HCEC 1CT (cell line): ENCODE measurements around the gene TMC8.
"Not testable (repeated sequence)": the region's sequence is repeated elsewhere in the genome, so short reads cannot be mapped to it uniquely, and the experiment has no call there.

Source experiments
- DNase-seq: peaks from one replicate; pipeline ENCODE4 v3.0.0-alpha.2; 2017

Gene TMC8

DNA sequence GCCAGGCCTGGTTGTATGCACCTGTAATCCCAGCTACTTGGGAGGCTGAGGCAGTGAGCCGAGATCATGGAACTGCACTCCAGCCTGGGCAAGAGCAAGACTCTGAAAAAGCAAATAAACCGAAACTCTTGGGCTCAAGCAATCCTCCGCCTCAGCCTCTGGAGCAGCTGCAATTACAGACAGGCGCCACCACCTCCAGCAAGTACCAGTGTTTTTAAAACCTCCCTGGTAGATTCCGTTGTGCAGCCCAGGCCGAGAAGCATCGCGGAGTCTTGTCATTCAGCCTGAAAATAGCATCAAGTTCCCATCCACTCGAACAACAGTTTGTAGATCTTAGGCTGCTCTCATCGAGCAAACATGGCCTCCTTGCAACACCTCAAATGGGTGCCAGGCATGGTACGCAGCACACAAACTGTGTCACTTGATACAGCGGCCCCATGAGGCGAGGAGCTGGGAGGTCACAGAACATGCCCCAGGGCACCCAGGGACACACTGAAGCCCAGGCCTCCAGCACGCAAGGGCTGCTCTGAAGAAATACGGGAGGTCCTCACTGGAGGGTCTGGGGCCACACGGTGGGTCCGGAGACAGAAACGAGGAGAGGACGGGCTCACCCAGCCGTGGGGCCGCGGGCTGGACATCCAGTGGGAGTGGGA lies 20.1 kb upstream of the TMC8 start:
- DNase-seq, result no peak

DNA sequence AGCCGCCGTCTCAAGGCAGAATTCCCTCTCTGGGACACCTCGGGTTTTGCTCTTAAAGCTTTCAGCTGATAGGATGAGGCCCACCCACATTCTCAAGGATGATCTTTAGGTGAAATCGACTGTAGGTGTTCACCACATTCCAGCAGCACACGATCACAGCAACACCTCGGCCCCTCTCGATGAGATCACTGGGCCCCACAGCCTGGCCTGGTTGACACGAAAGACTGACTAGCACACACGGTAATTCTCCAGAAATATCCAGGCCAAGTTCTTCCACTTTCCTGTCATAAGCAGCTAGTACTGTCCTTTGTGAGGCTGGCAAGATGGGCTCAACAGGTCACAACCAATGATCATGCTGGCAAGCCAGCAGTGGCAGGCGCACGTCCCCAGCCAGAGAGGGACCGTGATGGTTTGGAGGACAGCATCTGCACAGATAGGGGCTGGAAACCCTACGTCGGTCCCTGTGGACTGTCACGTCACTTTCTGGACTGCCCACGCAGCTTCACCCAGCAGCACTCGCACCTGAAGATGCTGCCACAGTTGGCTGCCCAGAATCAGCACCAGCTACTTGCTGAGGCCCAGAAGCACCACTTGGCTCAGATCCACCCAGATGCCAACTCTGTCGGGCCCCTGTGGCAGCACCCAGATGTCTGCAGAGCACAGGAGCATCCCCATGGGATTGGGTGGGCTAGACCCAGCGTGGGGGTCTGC lies 19.4 kb upstream of the TMC8 start:
- DNase-seq, result no peak

DNA sequence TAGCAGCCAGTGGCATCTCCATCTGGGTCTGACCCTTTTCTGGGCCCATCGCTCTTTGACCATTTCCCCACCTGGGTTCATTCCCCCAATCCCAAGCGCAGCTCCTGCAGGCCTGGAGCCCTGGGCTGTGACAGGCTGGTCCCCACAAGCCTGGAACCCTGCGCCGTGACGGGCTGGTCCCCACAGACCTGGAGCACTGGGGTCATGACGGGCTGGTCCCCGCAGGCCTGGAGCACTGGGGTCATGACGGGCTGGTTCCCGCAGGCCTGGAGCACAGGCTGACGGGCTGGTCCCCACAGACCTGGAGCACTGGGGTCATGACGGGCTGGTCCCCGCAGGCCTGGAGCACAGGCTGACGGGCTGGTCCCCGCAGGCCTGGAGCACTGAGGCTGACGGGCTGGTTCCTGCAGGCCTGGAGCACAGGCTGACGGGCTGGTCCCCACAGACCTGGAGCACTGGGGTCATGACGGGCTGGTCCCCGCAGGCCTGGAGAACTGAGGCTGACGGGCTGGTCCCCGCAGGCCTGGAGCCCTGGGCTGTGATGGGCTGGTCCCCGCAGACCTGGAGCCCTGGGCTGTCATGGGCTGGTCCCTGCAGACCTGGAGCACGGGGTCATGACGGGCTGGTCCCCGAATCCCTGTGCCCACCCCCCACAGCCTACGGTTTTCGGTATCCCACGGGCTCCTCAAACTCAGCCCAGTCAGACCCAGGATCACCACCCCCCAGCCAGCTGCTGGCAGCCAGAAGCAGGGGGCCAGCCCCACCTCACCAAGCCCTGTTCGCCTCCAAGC lies 18.6 kb upstream of the TMC8 start:
- no peak for DNase-seq

DNA sequence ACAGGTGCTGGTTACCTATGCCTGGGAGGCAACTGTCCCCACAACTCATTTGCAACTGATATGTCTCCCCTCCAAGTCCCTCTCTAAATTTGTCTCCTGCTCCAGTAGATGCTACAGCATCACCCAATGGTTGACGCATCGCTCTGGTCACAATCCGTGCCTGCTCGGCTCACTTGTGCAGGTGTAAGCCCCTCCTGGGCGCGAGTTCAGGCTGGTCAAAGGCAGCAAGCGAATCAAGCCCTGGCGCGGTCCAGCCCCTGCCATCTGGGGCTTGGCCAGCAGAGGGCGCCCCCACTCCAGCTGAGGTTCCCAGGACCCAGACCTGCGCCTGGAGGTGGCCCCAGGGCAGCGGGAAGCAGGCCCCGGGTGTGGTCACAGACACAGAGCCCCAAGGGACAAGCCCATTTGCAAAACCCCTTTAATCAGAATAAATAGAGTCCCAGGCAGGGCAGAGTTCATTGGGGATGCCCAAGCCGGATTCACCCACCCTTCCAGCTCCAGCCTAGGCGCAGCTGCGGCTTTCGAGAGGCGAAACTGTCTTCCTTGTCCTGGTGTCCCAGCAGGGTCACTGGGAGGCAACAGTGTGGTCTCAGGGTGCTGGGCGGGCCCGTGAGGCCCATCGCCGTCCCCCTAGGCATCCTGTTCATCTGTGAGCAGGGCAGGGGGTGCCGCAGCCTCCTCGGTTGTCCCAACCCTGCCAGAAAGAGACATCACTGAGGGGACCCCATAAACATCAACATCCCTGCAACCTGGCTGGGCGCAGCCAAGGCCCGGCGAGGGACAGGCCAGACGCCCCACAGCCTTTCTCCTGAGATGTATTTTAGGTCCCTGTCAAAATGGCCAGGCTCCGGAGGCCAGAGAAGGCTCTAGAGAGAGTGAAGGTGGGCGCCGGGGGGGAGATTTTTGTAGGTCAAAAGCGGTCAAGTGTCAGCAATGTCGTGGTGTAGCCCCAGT lies 17.8 kb upstream of the TMC8 start:
- DNase-seq, result peak; percentile 29

DNA sequence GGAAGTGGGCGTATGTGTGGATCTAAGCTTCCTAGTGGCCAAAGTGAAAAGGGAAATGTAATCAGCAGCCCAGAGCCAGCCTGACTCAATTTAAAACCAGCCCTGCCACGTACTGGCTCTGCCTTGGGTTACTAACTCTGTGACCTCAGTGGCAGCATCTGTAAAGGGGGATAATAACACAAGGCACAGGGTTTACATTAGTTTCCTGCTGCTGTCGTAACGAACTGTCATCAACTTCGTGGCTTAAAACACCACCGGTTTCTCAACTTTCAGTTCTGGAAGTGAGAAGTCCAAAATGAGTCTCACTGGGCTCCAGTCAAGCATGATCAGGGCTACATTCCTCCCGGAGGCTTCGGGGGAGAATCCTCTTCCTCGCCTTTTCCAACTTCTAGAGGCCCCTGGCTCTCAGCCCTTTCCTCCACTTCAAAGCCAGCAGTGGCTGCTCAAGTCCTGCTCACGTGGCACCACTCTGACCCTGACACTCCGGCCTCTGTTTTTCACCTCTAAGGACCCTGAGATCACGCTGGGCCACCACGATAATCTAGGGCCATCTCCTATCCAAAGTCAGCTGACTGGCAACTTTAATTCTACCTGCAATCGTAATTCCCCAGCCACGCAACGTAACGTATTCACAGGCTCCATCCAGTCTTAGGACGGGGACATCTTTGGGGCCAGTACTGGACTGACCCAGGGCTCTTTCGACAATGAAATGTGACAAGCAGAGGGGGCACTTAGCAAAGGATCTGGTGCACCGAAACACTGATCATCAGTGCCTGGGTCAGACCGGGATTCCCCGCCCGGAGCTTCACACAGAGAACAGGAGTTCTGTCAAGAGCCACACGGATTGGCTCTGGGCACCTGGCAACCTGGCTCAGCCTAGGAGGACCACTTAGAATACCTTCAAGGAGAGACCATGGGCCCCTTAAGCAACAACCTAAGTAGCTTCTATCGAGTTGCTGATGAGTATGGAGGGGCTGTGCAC lies 16.5 kb upstream of the TMC8 start:
- DNase-seq, result no peak

DNA sequence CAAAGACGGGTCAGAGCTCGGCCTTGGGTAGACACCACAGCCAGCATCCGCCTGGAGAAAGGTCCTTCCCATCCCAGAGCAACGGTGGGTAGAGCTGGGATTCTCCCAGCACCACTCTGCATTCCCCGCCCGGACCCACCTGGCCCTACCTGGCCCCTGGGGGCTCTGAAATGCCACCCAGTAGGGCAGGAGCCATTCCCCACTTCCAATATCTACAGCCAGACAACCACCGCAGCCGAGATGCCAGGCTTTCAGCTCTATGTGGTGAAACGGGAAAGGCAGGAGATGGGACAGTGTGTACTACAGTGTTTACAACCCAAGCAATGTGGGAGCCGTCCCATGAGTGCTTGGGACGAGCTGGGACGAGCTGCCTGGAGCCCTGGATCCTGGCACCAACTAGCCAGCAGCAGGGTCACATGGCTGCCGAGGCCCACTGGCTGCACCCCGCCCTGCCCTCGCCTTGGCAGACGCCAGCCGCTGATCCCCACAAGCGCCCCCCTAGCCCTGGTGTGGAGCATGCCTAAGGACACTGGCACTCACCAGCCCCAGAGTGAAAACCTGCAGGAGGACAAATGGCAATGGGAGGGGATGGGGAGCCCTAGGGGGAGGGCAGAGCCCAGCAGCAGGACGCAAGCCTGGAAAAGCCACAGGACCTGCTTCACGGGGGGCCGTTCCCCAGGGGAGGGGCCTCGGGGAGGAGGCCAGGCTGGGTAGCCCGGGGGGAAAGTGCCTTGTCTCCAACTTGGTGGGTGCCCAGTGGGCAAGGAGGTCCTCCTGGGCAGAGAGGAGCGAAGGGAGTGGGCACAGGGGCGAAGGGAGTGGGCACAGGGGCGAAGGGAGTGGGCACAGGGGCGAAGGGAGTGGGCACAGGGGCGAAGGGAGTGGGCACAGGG lies 15.5 kb upstream of the TMC8 start:
- DNase-seq, result no peak

DNA sequence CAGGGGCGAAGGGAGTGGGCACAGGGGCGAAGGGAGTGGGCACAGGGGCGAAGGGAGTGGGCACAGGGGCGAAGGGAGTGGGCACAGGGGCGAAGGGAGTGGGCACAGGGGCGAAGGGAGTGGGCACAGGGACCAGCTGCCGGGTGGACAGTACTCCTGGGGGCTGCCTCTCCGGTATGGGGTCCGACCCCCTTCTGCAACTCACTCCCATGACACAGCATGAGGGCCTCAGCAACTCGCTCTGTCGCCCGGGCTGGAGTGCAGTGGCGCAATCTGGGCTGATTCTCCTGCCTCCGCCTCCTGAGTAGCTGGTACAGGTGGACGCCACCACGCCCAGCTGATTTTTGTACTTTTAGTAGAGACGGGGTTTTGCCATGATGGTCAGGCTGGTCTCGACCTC lies 14.8 kb upstream of the TMC8 start:
- not testable (repeated sequence) for DNase-seq

DNA sequence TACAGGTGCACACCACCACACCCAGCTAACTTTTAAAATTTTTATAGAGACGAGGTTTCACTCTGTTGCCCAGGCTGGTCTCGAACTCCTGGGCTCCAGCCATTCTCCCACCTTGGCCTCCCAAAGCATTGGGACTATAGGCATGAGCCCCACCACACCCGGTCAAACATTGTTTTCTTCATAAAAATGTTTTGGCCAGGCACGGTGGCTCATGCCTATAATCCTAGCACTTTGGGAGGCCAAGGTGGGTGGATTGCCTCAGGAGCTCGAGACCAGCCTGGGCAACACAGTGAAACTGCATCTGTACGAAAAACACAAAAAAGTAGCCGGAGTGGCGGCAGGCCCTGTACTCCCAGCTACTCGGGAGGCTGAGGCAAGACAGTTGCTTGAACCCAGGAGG lies 14.2 kb upstream of the TMC8 start:
- DNase-seq, result no peak

DNA sequence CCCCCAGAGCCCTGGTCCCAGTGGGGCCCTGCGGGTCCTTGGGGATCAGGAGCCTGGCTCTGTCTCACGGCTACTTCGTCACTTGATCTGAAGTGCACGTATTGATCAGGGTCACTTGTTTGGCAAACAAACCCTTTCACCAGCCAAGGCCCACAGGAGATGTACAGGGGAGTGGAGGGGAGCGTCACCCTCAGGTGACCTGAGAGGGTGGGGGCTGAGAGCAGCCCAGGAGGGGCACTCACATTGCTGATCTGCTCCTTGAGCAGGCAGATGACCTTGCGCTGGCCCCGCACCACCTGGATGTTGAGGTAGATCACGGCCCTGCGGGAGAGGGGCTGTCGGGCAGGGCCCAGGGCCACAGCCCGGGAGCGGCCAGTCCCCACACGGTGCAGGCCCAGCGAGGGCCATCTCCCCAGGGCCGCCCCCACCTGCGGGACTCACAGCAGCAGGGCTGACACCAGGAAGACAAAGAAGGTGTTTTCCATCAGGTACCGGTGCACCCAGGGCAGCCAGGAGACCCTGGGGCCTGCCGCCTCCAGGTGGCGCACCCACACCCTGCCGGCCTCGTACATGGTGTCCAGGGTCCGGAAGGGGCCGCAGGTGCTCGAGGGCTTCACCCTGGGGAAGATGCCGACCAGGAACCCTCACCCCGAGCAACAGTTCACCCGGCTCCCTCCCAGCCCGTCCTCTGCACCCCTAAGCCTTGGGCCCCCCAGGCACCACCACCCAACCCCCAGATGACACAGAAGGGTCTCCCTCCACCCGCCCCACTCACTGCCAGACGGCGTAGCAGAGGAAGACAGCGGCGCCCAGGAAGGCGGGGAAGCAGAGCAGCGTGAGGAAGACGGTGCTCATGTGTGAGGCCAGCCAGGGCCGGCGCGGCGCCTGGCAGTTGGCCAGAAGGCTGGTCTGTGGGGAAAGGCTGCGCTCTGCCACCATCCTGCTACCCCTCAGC lies 13.3 kb upstream of the TMC8 start:
- DNase-seq, result no peak

DNA sequence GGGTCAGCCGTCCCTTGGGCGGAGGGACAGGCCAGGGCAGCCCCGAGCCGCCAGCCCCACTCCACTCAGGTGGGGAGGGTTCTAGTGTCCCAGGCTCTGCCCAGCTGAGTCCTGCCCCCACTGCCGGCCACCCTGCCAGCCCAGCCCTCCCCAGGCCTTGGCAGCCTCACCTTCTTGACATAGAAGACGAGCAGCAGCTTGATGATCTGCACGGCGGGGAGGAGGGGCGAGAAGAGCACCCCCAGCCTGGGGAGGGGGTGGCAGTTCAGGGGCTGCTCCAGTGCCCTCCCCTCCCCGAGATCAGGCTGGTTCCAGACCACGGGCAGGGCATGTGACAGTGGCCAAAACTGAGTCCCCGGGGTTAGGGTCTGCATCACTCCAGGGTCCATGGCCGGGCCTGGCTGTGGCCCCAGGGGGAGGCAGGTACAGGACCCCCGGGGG lies 11.8 kb upstream of the TMC8 start:
- DNase-seq, result no peak

DNA sequence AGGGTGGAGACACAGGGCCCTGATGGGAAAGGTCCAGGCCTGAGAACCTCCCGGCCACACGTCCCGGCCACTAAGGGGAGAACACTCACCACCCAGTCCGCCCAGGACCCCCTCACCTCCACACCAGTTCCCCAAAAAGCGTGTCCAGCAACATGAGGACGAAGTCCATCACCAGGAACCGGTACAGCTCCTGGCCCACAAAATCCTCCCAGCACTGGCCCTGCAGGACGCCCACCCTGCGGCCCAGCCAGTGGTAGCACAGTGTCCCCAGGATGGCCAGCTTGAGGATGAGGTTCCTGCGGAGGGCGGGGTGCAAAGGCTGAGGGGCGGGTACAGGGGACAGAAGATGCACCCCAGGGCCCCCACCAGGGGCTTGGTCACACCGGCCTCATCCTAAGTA lies 10.0 kb upstream of the TMC8 start:
- no peak for DNase-seq

DNA sequence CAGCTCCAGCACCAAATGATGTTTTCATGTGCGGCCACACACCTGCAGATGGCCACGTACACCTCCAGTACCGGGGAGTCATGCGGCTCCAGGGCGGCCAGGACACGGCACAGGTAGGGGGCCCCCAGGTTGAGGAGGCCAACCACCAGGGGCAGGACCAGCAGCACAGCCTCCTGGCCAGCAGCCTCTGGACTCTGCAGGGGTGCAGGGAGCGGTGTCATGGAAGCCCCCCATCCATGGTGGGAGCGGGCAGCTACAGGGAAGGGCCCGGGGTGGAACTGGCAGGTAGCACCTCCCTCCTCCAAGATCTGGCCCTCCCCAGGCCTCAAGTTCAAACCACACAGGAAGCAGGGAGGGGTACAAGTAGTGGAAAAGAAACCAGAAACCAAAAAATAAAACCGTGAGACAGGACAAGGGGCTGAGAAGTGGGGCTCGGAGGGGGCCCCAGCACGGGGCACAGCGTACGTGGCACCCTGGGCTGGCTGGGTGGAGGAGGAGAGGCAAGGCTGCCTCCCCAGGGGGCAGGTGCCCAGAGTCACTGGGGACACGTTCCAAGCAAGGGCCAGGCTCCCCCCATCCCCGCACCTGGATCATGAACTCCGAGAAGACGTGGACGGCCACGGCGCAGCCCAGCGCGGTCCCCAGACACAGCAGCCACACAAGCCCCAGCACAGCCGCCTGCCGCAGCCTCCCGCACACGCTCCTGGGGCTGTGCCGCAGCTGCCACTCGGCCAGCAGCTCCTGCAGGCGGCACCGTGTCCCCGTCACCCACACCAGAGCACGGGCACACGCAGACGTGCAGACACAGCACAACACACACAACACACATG lies 9.4 kb upstream of the TMC8 start:
- DNase-seq, result no peak

DNA sequence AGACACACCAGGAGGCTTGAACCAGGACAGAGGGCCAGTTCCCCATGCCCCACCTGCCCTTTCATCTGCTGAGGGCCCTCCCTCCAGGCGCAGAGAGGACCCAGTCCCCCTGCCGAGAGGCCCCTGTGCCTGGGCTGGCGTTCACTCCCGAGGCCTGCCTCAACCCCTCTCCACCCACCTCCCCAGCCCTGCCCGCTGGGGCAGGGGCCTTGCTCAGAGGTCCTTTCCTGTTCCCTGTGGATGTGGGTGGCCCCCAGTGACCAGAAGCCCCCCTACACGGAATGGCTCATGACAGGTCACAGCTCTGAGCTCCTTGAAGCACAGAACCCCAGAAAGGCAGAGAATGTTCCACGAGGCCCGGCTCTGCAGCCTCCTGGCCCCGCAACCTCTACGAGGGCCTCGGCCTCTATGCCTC lies 8.8 kb upstream of the TMC8 start:
- DNase-seq, result no peak

DNA sequence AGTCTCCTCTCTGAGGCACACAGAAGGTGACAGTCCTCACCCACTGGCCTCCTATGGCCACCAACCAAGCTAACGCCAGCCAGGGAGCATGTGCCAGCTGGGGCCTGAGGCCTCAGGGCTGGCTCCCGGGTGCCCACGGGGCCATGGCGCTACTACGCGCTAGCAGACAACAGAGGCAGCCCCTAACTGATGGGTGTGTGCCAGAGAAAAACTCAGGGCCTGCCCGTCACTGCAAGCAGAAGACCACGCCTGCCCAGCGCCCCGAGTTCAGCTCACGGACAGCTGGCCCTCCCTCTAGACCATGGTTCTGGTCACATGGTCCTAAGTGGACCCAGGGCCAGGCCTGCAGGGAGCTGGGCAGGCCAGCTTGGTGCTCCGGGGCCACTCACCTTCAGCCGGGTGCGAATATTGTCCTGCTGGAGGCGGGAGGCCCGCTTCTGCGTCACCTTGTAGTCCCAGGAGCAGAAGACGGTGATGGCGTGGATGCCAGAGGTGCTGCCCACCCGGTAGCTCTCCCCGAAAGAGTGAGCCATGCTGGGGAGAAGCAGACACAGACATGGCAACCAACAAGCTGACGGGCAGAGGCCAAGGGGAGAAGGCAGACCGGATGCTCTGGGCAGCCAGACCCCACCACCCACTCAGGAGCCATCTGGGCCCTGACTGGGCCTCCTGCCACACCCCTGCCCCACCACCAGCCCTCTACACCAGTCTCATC lies 8.2 kb upstream of the TMC8 start:
- DNase-seq, result no peak

DNA sequence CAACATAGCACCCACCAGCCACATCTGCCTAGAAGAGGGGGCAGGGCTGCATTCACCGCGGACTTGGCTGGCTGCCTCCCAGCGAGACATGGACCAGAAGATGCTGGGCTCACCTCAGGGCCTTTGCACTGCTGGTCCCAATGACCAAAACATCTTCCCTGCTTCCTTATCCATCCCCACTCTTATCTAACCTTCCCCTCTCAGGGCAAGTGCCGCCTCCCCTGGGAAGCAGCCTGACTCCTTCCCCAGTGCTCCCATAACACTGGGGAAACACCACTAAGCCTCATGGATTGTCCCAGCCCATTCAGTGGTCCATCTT lies 7.7 kb upstream of the TMC8 start:
- DNase-seq, result no peak

DNA sequence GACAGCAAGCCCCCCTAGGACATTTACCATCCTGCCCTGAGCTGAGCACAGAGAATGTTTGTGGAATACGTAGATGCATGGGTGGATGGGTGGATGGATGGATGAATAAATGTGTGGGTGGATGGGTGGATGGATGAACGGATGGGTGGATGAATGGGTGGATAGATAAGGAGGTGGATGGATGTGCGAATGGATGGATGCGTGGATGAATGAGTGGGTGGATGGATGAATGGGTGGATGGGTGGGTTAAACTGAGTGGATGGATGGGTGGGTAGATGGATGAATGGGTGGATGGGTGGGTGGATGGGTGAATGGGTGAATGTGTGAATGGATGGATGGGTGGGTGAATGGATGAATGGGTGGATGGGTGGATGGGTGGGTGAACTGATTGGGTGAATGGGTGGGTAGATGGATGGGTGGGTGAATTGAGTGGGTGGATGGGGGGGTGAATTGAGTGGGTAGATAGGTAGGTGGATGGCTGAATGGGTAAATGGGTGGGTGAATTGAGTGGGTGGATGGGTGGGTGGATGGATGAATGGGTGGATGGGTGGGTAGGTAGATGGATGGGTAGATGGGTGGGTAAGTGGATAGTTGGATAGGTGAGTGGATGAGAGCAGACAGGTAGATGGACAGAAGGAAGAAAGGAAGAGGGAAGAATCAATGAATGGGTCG lies 7.2 kb upstream of the TMC8 start:
- DNase-seq, result no peak
